ENCODE data around the gene NHLH2. TPM values are rescaled to one million over a fixed set of nuclear protein-coding genes. Genes with fewer than 3 reads are reported as not detected.
A peak's percentile ranks its signal among the peaks of the same experiment; 100 is the strongest.

NHLH2 gene
- total RNA-seq, 1 experiment from 2014 or later, result not detected

DNA sequence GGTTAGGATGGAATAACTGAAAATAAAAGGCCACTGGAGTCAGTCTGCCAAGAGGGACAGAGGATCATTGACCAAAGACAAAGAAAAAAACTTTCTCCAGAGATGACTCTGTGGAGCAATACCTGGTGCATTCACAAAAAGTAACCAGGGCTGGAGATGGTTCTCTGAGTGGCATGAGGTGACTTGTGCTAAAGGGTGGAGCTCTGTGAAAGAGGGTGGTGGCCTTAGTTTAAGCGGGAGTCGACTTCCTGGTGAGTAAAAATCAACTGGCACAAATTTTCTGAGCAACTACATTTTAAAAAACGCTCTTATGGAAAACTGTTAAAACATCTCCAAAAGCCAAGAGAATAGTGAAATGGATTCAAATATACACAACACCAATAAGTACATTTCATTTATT is 10.0 kb downstream of the NHLH2 start:
- Histone ChIP-seq H3K9me2 (ENCODE audit: insufficient read depth) (no peaks in the 10 kb centered on the region), H3K79me2 (ENCODE audit: low read depth) (no peaks in the 10 kb centered on the region), H3K4me2 (no peak overlapping the region), H3K27me3 (ENCODE audit: insufficient read depth, low read depth) (no peaks in the 10 kb centered on the region), H3K4me1 (replicated peaks; ENCODE audit: insufficient read depth) (no peaks in the 10 kb centered on the region), H2AFZ (no peak overlapping the region), H3F3A (ENCODE audit: insufficient read depth, low read depth) (peaks cover 4% of the 10 kb centered on the region; the same call in 1 of the 2 replicates), H4K20me1 (ENCODE audit: insufficient read depth) (no peaks in the 10 kb centered on the region), H3K27ac (no peak overlapping the region), H3K9me3 (ENCODE audit: insufficient read depth, low read depth) (no peaks in the 10 kb centered on the region), H3K36me3 (ENCODE audit: low read depth) (no peaks in the 10 kb centered on the region), H3K4me3 (no peak overlapping the region)
- no peak for TF ChIP-seq EZH2 (IDR thresholded peaks at IDR 0.05; ENCODE audit: low read depth)
- TF ChIP-seq, protein P1, sequence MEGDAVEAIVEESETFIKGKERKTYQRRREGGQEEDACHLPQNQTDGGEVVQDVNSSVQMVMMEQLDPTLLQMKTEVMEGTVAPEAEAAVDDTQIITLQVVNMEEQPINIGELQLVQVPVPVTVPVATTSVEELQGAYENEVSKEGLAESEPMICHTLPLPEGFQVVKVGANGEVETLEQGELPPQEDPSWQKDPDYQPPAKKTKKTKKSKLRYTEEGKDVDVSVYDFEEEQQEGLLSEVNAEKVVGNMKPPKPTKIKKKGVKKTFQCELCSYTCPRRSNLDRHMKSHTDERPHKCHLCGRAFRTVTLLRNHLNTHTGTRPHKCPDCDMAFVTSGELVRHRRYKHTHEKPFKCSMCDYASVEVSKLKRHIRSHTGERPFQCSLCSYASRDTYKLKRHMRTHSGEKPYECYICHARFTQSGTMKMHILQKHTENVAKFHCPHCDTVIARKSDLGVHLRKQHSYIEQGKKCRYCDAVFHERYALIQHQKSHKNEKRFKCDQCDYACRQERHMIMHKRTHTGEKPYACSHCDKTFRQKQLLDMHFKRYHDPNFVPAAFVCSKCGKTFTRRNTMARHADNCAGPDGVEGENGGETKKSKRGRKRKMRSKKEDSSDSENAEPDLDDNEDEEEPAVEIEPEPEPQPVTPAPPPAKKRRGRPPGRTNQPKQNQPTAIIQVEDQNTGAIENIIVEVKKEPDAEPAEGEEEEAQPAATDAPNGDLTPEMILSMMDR (conservative IDR thresholded peaks at IDR 0.05), result no peak
- intact Hi-C loops (cut with micrococcal nuclease; ENCODE audit: unreplicated experiment), result no loop called here
- DNase-seq, result no peak
- ChIA-PET POLR2A (ENCODE audit: unreplicated experiment) (no interaction called here), CTCF (no interaction called here)
- no TSS peak for BruUV-seq (replicated peaks)

GRCh38 chr1:115829947-115830346 is 11.0 kb downstream of the NHLH2 start:
- no peak overlapping the region for H3K4me3 ChIP-seq
- H3K27me3 ChIP-seq (ENCODE audit: insufficient read depth, low read depth), result no peaks in the 10 kb centered on the region
- H3K4me2 ChIP-seq, result no peak overlapping the region
- no peaks in the 10 kb centered on the region for H3K36me3 ChIP-seq (ENCODE audit: low read depth)
- TF ChIP-seq EZH2 (IDR thresholded peaks at IDR 0.05; ENCODE audit: low read depth), result no peak
- TF ChIP-seq, protein P1 (conservative IDR thresholded peaks at IDR 0.05), result no peak
- intact Hi-C loops (cut with micrococcal nuclease; ENCODE audit: unreplicated experiment), result no loop called here
- no peaks in the 10 kb centered on the region for H4K20me1 ChIP-seq (ENCODE audit: insufficient read depth)
- H3K9me3 ChIP-seq (ENCODE audit: insufficient read depth, low read depth), result no peaks in the 10 kb centered on the region
- H3K9me2 ChIP-seq (ENCODE audit: insufficient read depth), result no peaks in the 10 kb centered on the region
- CTCF ChIA-PET, result no interaction called here
- no peak overlapping the region for H3K27ac ChIP-seq
- H3K79me2 ChIP-seq (ENCODE audit: low read depth), result no peaks in the 10 kb centered on the region
- no TSS peak for BruUV-seq (replicated peaks)
- peaks cover 4% of the 10 kb centered on the region; the same call in 1 of the 2 replicates for H3F3A ChIP-seq (ENCODE audit: insufficient read depth, low read depth)
- POLR2A ChIA-PET (ENCODE audit: unreplicated experiment), result no interaction called here
- H3K4me1 ChIP-seq (replicated peaks; ENCODE audit: insufficient read depth), result no peaks in the 10 kb centered on the region
- H2AFZ ChIP-seq, result no peak overlapping the region
- DNase-seq, result no peak

DNA sequence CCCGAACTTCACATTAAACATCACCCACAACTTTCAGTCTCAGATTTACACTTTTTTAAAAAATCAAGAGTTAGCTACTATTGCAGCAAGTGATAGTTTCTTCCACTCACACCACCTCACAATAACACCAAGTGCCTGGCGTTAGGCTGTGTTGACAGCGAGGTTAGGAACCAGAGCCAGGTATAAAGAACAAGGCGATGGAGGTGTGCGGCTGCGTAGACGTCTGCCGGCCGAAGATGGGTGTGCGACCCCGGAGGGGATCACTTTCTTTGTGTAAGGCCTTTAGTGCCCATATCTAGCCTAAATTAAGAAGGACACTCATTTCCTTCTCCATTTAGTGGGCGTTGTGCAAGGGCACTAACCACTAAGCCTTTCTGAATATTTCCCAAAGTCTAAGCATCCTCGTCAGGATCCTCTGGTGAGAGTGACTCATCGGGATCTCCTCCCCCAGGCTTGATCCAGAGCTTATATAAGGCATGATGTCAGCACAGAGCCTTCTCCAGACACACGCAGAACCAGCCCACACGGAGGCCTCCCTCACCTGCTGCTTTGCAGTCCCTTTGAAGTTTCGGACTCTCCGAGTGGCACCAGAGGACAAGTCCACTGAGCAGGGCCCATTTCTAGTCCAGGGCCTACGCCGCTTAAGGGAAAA is 11.8 kb downstream of the NHLH2 start:
- no peaks in the 10 kb centered on the region for H3K79me2 ChIP-seq (ENCODE audit: low read depth)
- H3K27ac ChIP-seq, result no peak overlapping the region
- intact Hi-C loops (cut with micrococcal nuclease; ENCODE audit: unreplicated experiment), result no loop called here
- no peak overlapping the region for H3K4me3 ChIP-seq
- no peak overlapping the region for H2AFZ ChIP-seq
- no peaks in the 10 kb centered on the region for H3K27me3 ChIP-seq (ENCODE audit: insufficient read depth, low read depth)
- H3K9me2 ChIP-seq (ENCODE audit: insufficient read depth), result no peaks in the 10 kb centered on the region
- DNase-seq, result peak; percentile 34 to 73
- TF ChIP-seq, protein P1 (conservative IDR thresholded peaks at IDR 0.05), result no peak
- no peak for TF ChIP-seq EZH2 (IDR thresholded peaks at IDR 0.05; ENCODE audit: low read depth)
- H3F3A ChIP-seq (ENCODE audit: insufficient read depth, low read depth), result peaks cover 4% of the 10 kb centered on the region; the same call in 1 of the 2 replicates
- H3K9me3 ChIP-seq (ENCODE audit: insufficient read depth, low read depth), result no peaks in the 10 kb centered on the region
- no peaks in the 10 kb centered on the region for H4K20me1 ChIP-seq (ENCODE audit: insufficient read depth)
- ChIA-PET CTCF (no interaction called here), POLR2A (ENCODE audit: unreplicated experiment) (no interaction called here)
- no TSS peak for BruUV-seq (replicated peaks)
- H3K4me1 ChIP-seq (replicated peaks; ENCODE audit: insufficient read depth), result no peaks in the 10 kb centered on the region
- H3K36me3 ChIP-seq (ENCODE audit: low read depth), result no peaks in the 10 kb centered on the region
- H3K4me2 ChIP-seq, result no peak overlapping the region

Measured in PC-9 (cell line).